ENCODE data around the gene BEND2.
"Not testable (repeated sequence)": the region's sequence is repeated elsewhere in the genome, so short reads cannot be mapped to it uniquely, and the experiment has no call there.

Gene BEND2

GRCh38 chrX:18220786-18221185, at the start of gene BEND2:
Gene BEND2, minus strand, starts transcription at chrX:18220886. Its CDS starts 136 bp downstream, at chrX:18220750.
- no peak for DNase-seq (ENCODE audit: insufficient read length, low spot score)
- FAIRE-seq: no peak
- TF ChIP-seq POLR2A (IDR thresholded peaks at IDR 0.05; ENCODE audit: low read depth, low read length): no peak

- FAIRE-seq (no peak), DNase-seq (ENCODE audit: insufficient read length, low spot score) (no peak)
- no peak for TF ChIP-seq POLR2A (IDR thresholded peaks at IDR 0.05; ENCODE audit: low read depth, low read length)
These were observed 34.4 kb upstream of the BEND2 start for GRCh38 chrX:18255059-18255458.

GRCh38 chrX:18252644-18253359, 32.1 kb upstream of the BEND2 start:
- no peak for FAIRE-seq
- no peak for DNase-seq (ENCODE audit: insufficient read length, low spot score)
- TF ChIP-seq POLR2A (IDR thresholded peaks at IDR 0.05; ENCODE audit: low read depth, low read length): no peak

GRCh38 chrX:18229646-18230045, 9.0 kb upstream of the BEND2 start:
- DNase-seq (ENCODE audit: insufficient read length, low spot score); FAIRE-seq: not testable (repeated sequence)

GRCh38 chrX:18228069-18228468, 7.4 kb upstream of the BEND2 start:
- DNase-seq (ENCODE audit: insufficient read length, low spot score): no peak
- no peak for FAIRE-seq
- no peak for TF ChIP-seq POLR2A (IDR thresholded peaks at IDR 0.05; ENCODE audit: low read depth, low read length)

GRCh38 chrX:18227458-18227857, 6.8 kb upstream of the BEND2 start:
- no peak for TF ChIP-seq POLR2A (IDR thresholded peaks at IDR 0.05; ENCODE audit: low read depth, low read length)
- FAIRE-seq: no peak
- DNase-seq (ENCODE audit: insufficient read length, low spot score): no peak

GRCh38 chrX:18210470-18210869, 10.2 kb downstream of the BEND2 start:
- TF ChIP-seq POLR2A (IDR thresholded peaks at IDR 0.05; ENCODE audit: low read depth, low read length): no peak
- DNase-seq (ENCODE audit: insufficient read length, low spot score) (no peak), FAIRE-seq (no peak)

GRCh38 chrX:18206657-18207056, 14.0 kb downstream of the BEND2 start:
- FAIRE-seq: no peak

GRCh38 chrX:18203631-18204030, 17.1 kb downstream of the BEND2 start:
- FAIRE-seq (no peak), DNase-seq (ENCODE audit: insufficient read length, low spot score) (no peak)
- TF ChIP-seq POLR2A (IDR thresholded peaks at IDR 0.05; ENCODE audit: low read depth, low read length): no peak

More at GRCh38 chrX:18206657-18207056, 14.0 kb downstream of the BEND2 start:
- no peak for TF ChIP-seq POLR2A (IDR thresholded peaks at IDR 0.05; ENCODE audit: low read depth, low read length)
- no peak for DNase-seq (ENCODE audit: insufficient read length, low spot score)

- TF ChIP-seq POLR2A (IDR thresholded peaks at IDR 0.05; ENCODE audit: low read depth, low read length): no peak
- FAIRE-seq: no peak
- DNase-seq (ENCODE audit: insufficient read length, low spot score): no peak
These were observed 26.0 kb downstream of the BEND2 start for GRCh38 chrX:18194688-18195087.

- no peak for TF ChIP-seq POLR2A (IDR thresholded peaks at IDR 0.05; ENCODE audit: low read depth, low read length)
- FAIRE-seq: no peak
- no peak for DNase-seq (ENCODE audit: insufficient read length, low spot score)
These were observed 41.2 kb downstream of the BEND2 start for GRCh38 chrX:18179446-18179845.

- DNase-seq (ENCODE audit: insufficient read length, low spot score) (no peak), FAIRE-seq (no peak)
- TF ChIP-seq POLR2A (IDR thresholded peaks at IDR 0.05; ENCODE audit: low read depth, low read length): no peak
These were observed 45.7 kb downstream of the BEND2 start for GRCh38 chrX:18174971-18175370.

- no peak for DNase-seq (ENCODE audit: insufficient read length, low spot score)
- no peak for FAIRE-seq
- no peak for TF ChIP-seq POLR2A (IDR thresholded peaks at IDR 0.05; ENCODE audit: low read depth, low read length)
These were observed 46.5 kb downstream of the BEND2 start for GRCh38 chrX:18174209-18174608.

- no peak for FAIRE-seq
- TF ChIP-seq POLR2A (IDR thresholded peaks at IDR 0.05; ENCODE audit: low read depth, low read length): no peak
- DNase-seq (ENCODE audit: insufficient read length, low spot score): no peak
These were observed 47.0 kb downstream of the BEND2 start for GRCh38 chrX:18173494-18174180.

- TF ChIP-seq POLR2A (IDR thresholded peaks at IDR 0.05; ENCODE audit: low read depth, low read length): no peak
- DNase-seq (ENCODE audit: insufficient read length, low spot score) (no peak), FAIRE-seq (no peak)
These were observed 47.7 kb downstream of the BEND2 start for GRCh38 chrX:18172970-18173369.

All from H54 (cell line).